H9 (cell line): Measurements from ENCODE around the gene CBX5. TPM values are rescaled to one million over a fixed set of nuclear protein-coding genes. Genes with fewer than 3 reads are reported as not detected.

Experiments
- DNase-seq: peaks from one replicate; pipeline ENCODE4 v3.0.0-alpha.2; 2017
- H2AFZ ChIP-seq: one replicate; pipeline ENCODE4 v1.6.1; 2013; ENCODE audit warnings: mild to moderate bottlenecking, low read length, control low read depth, moderate library complexity
- H2AK5ac ChIP-seq: 2 replicates; pipeline ENCODE4 v1.6.1; 2013; ENCODE audit warnings: low read length, control low read depth, mixed read lengths; ENCODE audit not compliant: insufficient read length
- H2BK120ac ChIP-seq: one replicate; pipeline ENCODE4 v1.6.1; 2013; ENCODE audit warnings: low read depth, mild to moderate bottlenecking, low read length, control low read depth, inconsistent platforms; ENCODE audit not compliant: poor library complexity, severe bottlenecking
- H2BK12ac ChIP-seq: 2 replicates; pipeline ENCODE4 v1.6.1; 2013; ENCODE audit warnings: low read length, control low read depth, mixed read lengths, low read depth; ENCODE audit not compliant: insufficient read length
- H2BK15ac ChIP-seq: 2 replicates; pipeline ENCODE4 v1.6.1; 2013; ENCODE audit warnings: low read depth, low read length, control low read depth
- H2BK20ac ChIP-seq: one replicate; pipeline ENCODE4 v1.6.1; 2013; ENCODE audit warnings: low read depth, mild to moderate bottlenecking, low read length, control low read depth, inconsistent platforms; ENCODE audit not compliant: poor library complexity, severe bottlenecking
- H2BK5ac ChIP-seq: 2 replicates; pipeline ENCODE4 v1.6.1; 2013; ENCODE audit warnings: low read length, control low read depth, mixed read lengths; ENCODE audit not compliant: insufficient read length
- H3K14ac ChIP-seq: 2 replicates; pipeline ENCODE4 v1.6.1; 2013; ENCODE audit warnings: low read length, control low read depth; ENCODE audit not compliant: insufficient read depth
- H3K18ac ChIP-seq: 2 replicates; pipeline ENCODE4 v1.6.1; 2013; ENCODE audit warnings: low read depth, mild to moderate bottlenecking, mixed read lengths, low read length, control low read depth; ENCODE audit not compliant: insufficient read length
- H3K23ac ChIP-seq: 2 replicates; pipeline ENCODE4 v1.6.1; 2013; ENCODE audit warnings: low read length, control low read depth, mixed read lengths, low read depth; ENCODE audit not compliant: insufficient read length
- H3K23me2 ChIP-seq: 2 replicates; pipeline ENCODE4 v1.6.1; 2013; ENCODE audit warnings: low read depth, mild to moderate bottlenecking, mixed read lengths, low read length, control low read depth; ENCODE audit not compliant: insufficient read length, poor library complexity, severe bottlenecking
- H3K27ac ChIP-seq: 2 replicates; pipeline ENCODE4 v1.5.1; 2013; ENCODE audit warnings: low read length, control low read depth, mixed read lengths, low read depth; ENCODE audit not compliant: insufficient read length
- H3K27me3 ChIP-seq: 2 replicates; pipeline ENCODE4 v1.6.1; 2013; ENCODE audit warnings: low read length, control low read depth, inconsistent platforms; ENCODE audit not compliant: insufficient read depth
- H3K4ac ChIP-seq: 2 replicates; pipeline ENCODE4 v1.6.1; 2013; ENCODE audit warnings: low read depth, mild to moderate bottlenecking, control low read depth, inconsistent platforms, low read length, moderate library complexity
- H3K4me1 ChIP-seq: 2 replicates; pipeline ENCODE4 v1.6.1; 2013; ENCODE audit warnings: low read length, control low read depth, inconsistent platforms; ENCODE audit not compliant: insufficient read depth
- H3K4me2 ChIP-seq: 2 replicates; pipeline ENCODE4 v1.6.1; 2013; ENCODE audit warnings: low read length, control low read depth, mixed read lengths; ENCODE audit not compliant: insufficient read length, insufficient read depth
- H3K56ac ChIP-seq: 2 replicates; pipeline ENCODE4 v1.6.1; 2013; ENCODE audit warnings: low read depth, mild to moderate bottlenecking, mixed read lengths, low read length, control low read depth; ENCODE audit not compliant: insufficient read length
- H3K79me1 ChIP-seq: 2 replicates; pipeline ENCODE4 v1.6.1; 2013; ENCODE audit warnings: low read depth, mild to moderate bottlenecking, moderate library complexity, low read length, control low read depth, inconsistent platforms; ENCODE audit not compliant: insufficient read depth, poor library complexity, severe bottlenecking
- H3K79me2 ChIP-seq: 2 replicates; pipeline ENCODE4 v1.6.1; 2013; ENCODE audit warnings: low read length, control low read depth, inconsistent platforms; ENCODE audit not compliant: insufficient read depth
- H3K9ac ChIP-seq: 2 replicates; pipeline ENCODE4 v1.6.1; 2013; ENCODE audit warnings: low read length, control low read depth, mixed read lengths; ENCODE audit not compliant: insufficient read length; ENCODE audit errors: extremely low read depth
- H3K9me3 ChIP-seq: one replicate; pipeline ENCODE4 v1.6.1; 2013; ENCODE audit warnings: low read depth, low read length, inconsistent platforms; ENCODE audit not compliant: control insufficient read depth
- H3T11ph ChIP-seq: one replicate; pipeline ENCODE4 v1.6.1; 2013; ENCODE audit warnings: mild to moderate bottlenecking, low read length, control low read depth, inconsistent platforms
- H4K20me1 ChIP-seq: one replicate; pipeline ENCODE4 v1.6.1; 2013; ENCODE audit not compliant: control insufficient read depth, insufficient read length, insufficient read depth
- H4K5ac ChIP-seq: 2 replicates; pipeline ENCODE4 v1.6.1; 2013; ENCODE audit warnings: low read depth, mild to moderate bottlenecking, mixed read lengths, low read length, control low read depth; ENCODE audit not compliant: insufficient read length
- H4K8ac ChIP-seq: replicated peaks from 2 replicates; pipeline ENCODE4 v1.6.1; 2013; ENCODE audit warnings: low read length, control low read depth, mixed read lengths, low read depth; ENCODE audit not compliant: insufficient read length
- H4K91ac ChIP-seq: 2 replicates; pipeline ENCODE4 v1.6.1; 2013; ENCODE audit warnings: low read depth, mild to moderate bottlenecking, moderate library complexity, mixed read lengths, low read length, control low read depth; ENCODE audit not compliant: insufficient read length
- H3K27ac Mint-ChIP-seq, 3 experiments: 2 replicates in 2 of 3; 3 replicates in 1 of 3; pipeline ENCODE4 v1.8.0; 2020 to 2021; ENCODE audit warnings: mixed read lengths in 3 of 3, mild to moderate bottlenecking in 1 of 3, moderate library complexity in 1 of 3
- H3K27me3 Mint-ChIP-seq: 2 replicates; pipeline ENCODE4 v1.8.0; 2021; ENCODE audit warnings: low read depth, mild to moderate bottlenecking, moderate library complexity, mixed read lengths
- H3K36me3 Mint-ChIP-seq, 3 experiments: 2 replicates in 2 of 3; 3 replicates in 1 of 3; pipeline ENCODE4 v1.8.0; 2020 to 2021; ENCODE audit warnings: low read depth in 3 of 3, mixed read lengths in 3 of 3; ENCODE audit not compliant: insufficient read depth in 1 of 3
- H3K4me1 Mint-ChIP-seq, 2 experiments: 2 replicates each; pipeline ENCODE4 v1.8.0; 2020; ENCODE audit warnings: mixed read lengths in 2 of 2
- H3K4me3 Mint-ChIP-seq, 2 experiments: 2 replicates in 1 of 2; 3 replicates in 1 of 2; pipeline ENCODE4 v1.8.0; 2020 to 2021; ENCODE audit warnings: mild to moderate bottlenecking in 2 of 2, mixed read lengths in 2 of 2, moderate library complexity in 1 of 2
- H3K9me3 Mint-ChIP-seq, 2 experiments: 2 replicates in 1 of 2; 3 replicates in 1 of 2; pipeline ENCODE4 v1.8.0; 2020; ENCODE audit warnings: mild to moderate bottlenecking in 2 of 2, mixed read lengths in 2 of 2, moderate library complexity in 1 of 2
- WGBS: extraction: QIAGEN DNeasy Blood & Tissue Kit; methylation state at CpG from one replicate; pipeline ENCODE4 v1.1.7; 2013; ENCODE audit warnings: missing lambda C conversion rate, low lambda C conversion rate, mixed read lengths; ENCODE audit not compliant: insufficient read length; ENCODE audit errors: extremely low coverage; 5-methylcytosine and 5-hydroxymethylcytosine counted together
- total RNA-seq: library from RNA; stranded (reverse); gene quantifications from 2 replicates; pipeline ENCODE4 v1.2.1, GENCODE V29; 2021
- TF ChIP-seq, protein P1 (sequence below): fragments of 200-600 bp; sonication (generic); conservative IDR thresholded peaks from 3 replicates; pipeline ENCODE4 v1.8.0; 2021; ENCODE audit warnings: antibody characterized with exemption, mild to moderate bottlenecking

The CBX5 gene
- total RNA-seq, 1 experiment from 2014 or later, result 206 TPM

DNA sequence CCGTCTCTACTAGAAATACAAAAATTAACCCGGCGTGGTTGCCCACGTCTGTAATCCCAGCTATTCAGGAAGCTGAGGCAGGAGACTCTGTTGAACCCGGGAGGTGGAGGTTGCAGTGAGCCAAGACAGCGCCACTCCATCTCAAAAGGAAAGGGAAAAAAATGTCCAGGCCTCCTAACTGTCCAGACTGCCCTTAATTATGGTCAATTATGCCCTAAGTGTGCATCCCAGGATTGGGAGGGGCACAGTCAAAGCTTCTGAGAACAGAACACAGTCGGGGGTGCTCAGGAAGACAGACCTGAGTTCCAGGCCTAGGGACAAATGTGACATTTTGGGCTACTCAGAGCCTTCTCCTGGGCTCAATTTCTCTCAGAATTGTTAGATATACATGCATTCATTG lies 59.4 kb downstream of the CBX5 start:
- no peaks in the 10 kb centered on the region for H3K9me3 ChIP-seq
- WGBS, result no CpG with 5 or more reads among the region's 7 CpGs
- H4K8ac ChIP-seq, result no peak overlapping the region
- no peak overlapping the region for H2AK5ac ChIP-seq
- H2BK20ac ChIP-seq, result no peak overlapping the region
- H2BK120ac ChIP-seq, result no peak overlapping the region
- H4K5ac ChIP-seq, result no peak overlapping the region
- peaks cover 0 to 4% of the 10 kb centered on the region in 2 experiments; a peak in 1 of 5 replicates for H3K9me3 Mint-ChIP-seq
- H3K56ac ChIP-seq, result no peak overlapping the region
- H3K14ac ChIP-seq, result no peak overlapping the region
- no peak overlapping the region for H3K4me2 ChIP-seq
- no peak overlapping the region for H3K27ac ChIP-seq
- no peak overlapping the region for H3K23ac ChIP-seq
- no peaks in the 10 kb centered on the region for H3K36me3 Mint-ChIP-seq
- H3K27me3 ChIP-seq, result no peaks in the 10 kb centered on the region; the same call in 1 of the 2 replicates
- H3K4me3 Mint-ChIP-seq, result no peak overlapping the region
- H3K4me1 Mint-ChIP-seq, result peaks cover 25 to 28% of the 10 kb centered on the region in 2 experiments
- H3K23me2 ChIP-seq, result peaks cover 16% of the 10 kb centered on the region
- no peak overlapping the region for H2AFZ ChIP-seq
- no peak overlapping the region for H3K9ac ChIP-seq
- no peak overlapping the region for H2BK5ac ChIP-seq
- H4K20me1 ChIP-seq, result no peaks in the 10 kb centered on the region
- H3K18ac ChIP-seq, result no peak overlapping the region
- H3K79me2 ChIP-seq, result no peaks in the 10 kb centered on the region
- no peak overlapping the region for H2BK15ac ChIP-seq
- H3K4ac ChIP-seq, result no peak overlapping the region
- H4K91ac ChIP-seq, result no peak overlapping the region
- peaks cover 44% of the 10 kb centered on the region for H3K27me3 Mint-ChIP-seq
- H3K27ac Mint-ChIP-seq, result no peak overlapping the region
- TF ChIP-seq, protein P1, sequence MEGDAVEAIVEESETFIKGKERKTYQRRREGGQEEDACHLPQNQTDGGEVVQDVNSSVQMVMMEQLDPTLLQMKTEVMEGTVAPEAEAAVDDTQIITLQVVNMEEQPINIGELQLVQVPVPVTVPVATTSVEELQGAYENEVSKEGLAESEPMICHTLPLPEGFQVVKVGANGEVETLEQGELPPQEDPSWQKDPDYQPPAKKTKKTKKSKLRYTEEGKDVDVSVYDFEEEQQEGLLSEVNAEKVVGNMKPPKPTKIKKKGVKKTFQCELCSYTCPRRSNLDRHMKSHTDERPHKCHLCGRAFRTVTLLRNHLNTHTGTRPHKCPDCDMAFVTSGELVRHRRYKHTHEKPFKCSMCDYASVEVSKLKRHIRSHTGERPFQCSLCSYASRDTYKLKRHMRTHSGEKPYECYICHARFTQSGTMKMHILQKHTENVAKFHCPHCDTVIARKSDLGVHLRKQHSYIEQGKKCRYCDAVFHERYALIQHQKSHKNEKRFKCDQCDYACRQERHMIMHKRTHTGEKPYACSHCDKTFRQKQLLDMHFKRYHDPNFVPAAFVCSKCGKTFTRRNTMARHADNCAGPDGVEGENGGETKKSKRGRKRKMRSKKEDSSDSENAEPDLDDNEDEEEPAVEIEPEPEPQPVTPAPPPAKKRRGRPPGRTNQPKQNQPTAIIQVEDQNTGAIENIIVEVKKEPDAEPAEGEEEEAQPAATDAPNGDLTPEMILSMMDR, result no peak
- no peak overlapping the region for H2BK12ac ChIP-seq
- H3K79me1 ChIP-seq, result no peaks in the 10 kb centered on the region
- no peaks in the 10 kb centered on the region for H3K4me1 ChIP-seq
- no peak overlapping the region for H3T11ph ChIP-seq
- no peak for DNase-seq
